CMK (cell line): ENCODE data around the gene NFATC4.

ENCODE experiments used
- DNase-seq: peaks from one replicate; pipeline ENCODE4 v3.0.0-alpha.2; 2010; ENCODE audit warnings: low read depth

NFATC4 gene

DNA sequence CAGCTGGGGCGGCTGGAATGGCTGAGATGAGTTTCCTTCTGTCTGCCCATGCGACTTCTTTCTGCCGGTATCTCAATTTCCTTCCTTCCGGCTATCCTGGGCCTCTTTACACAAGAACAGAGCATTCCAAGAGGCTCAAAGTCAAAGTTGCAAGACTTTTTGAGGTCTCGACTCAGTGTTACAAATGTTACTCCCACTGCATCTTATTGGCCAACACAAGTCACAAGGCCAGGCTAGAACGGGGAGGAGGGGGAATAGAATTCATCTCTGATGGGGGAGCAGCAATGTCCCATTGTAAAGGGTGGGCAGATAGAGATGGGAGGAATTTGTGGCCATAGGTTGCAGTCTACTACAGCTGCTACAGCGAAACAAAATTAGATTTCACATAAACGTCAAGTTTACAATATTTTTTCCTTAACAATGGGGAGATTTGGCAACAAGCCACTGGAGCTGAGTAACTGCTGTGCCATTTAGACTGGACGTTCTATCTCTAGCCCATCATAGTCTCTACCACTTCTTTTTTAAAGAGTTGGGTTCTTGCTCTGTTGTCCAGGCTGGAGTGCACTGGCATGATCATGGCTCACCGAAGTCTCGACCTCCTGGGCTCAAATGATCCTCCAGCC is 21.4 kb downstream of the NFATC4 start:
- no peak for DNase-seq

DNA sequence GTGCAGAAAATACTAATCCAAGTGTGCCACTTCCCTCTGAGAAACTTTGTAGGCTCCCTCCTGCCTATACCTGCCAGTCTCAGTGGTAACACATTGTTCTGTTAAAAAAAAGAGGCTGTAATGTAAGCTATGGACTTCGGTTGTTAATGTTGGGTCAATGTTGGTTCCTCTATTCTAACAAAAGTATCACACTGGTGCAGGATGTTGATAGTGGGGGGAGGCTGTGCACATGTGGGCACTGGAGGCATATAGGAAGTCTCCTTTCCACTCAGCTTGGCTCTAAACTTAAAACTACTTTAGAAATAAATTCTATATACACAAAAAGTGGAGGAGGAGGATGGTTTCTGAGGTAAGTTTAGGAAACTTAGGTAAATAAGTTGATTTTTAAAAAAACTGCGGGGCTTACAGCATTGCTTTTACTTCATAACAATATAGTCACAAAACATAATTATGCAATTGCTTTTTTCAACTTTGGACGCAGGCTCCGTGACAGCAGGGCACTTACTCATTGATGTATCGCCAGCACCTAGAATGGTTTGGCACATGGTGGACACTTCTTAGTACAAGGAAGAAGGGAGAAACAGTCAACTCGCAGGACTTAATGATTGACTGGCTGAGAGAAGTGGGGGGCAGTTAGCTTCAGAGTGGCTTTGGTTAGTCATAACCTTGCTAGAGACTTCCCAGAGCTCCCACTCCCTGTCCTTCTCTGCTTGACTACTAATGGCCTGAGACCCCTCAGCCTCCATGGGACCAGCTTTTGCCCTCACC is 22.9 kb downstream of the NFATC4 start:
- DNase-seq: no peak

DNA sequence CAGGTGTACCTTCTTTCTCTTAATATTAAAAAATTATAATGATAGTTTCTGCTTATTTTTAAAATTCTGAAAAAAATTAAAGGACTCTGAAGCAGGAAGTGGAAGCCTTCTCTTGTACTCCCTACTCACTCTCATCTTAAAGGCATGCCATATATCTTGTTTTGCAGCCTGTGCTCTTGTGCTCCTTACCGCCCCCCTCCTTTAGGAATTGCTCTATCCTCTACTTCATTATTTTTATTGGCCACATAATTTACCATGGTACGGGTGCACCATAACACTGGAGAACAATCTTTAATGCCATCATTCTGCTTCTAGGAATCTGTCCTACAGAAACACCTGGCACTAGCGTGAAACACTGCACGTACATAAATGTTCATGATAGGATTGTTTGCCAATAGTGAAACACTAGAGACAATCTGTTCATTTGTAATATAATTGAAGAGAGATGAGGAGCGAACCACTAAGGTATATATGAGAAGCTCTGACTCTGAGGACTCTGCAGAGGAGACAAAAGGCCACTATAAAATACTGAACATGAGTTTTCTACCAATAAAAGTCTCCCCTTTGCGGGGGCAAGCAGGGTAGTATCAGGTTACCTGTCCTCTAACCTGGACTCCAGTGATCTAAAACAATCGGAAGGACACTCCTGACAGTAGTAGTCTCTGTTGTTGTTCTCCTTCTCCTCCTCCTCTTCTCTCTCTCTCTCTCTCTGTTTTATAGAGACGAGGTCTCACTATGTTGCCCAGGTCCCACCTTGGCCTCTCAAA is 24.5 kb downstream of the NFATC4 start:
- no peak for DNase-seq

DNA sequence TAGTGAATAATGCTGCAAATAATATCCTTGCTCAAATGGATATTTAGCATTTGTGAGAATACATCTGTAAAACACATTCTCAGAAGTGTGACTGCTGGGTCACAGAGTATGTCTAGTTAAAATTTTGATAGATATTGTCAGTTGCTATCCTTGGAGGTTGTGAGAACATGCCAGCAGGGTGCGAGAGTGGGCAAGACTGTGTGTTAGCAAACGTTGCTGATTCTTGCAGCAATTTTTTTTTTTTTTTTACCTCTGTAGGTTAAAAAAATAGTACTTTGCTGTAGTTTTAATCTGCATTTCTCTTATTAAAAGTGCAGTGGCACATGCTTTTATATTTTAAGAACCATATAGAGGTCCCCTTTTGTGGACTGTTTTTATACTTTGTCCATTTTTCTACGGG is 26.3 kb downstream of the NFATC4 start:
- no peak for DNase-seq

DNA sequence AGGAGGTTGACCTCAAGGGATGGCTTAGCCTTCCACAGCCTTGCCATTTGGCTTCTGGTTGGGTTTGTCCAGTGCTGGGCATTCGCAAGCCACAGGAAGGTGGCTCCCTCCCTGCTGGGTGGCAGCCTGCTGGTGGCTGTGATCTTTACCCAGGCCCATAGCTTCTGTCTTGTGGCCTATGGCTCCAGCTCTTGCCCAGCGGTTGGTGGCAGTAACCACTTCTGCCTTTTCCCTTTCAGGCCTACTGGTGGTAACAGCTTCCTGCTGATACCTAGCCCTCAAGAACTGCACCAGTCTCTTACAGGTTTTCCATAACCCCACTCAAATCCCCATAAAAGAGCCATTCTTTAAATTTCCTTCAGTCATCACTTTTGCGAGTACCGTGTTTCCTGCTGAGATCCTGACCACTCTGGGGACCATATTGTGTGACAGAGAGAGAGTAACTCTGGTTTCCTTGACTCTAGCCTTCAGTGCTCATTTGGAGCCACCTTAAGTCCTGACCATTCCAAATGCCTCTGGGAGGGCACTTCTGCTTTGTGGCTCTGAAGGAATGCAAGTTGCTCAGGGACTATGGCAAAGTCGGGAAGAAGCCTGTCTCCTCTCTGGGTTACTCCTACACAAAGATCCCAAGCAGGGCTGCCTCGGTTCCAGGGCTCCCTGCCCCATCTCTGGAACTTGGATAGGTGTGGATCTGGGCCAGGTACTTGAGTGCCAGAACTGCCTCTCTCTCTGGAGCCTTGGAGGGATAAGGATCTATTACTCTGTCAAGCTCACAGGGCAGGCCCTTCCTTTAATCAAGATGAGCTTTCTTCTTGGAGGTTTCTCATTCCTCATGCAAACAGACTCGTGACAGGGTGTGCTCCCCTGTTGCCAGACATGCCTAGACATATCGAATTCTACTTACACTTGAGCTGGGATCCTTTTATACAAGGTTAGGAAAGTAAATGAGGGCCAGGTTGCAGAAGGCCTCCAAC is 27.9 kb downstream of the NFATC4 start:
- DNase-seq: no peak

DNA sequence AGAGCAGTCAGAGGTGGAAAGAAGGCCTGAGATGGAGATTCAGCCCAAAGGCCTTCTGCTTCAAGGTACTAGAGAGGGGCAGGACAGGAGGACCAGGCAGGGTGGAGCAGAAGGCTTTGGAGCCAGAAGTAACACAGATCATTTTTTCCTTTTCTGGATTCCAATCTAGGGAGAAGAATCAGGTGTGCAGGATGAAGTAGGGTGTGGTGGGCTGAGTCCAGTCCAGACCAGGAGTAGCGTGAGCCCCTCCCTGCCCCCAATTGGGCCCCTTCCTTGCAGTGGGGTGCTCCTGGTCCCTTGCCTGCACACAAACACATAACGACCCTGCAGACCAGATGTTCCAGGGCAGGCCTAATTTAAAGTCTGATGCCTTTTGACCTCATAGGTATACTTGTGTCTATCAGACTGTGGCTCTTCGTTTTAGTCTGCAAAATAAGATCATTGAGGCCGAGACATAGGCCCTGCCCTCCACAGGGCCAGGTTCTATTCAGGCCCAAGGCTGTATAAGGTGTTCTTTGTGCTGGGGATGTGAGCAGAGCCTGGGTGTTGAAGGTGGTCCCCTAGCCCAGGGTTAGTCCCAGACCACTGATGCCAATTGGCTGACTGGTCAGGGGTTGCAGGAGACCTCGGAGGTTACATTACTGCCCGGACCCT is 29.8 kb downstream of the NFATC4 start:
- no peak for DNase-seq

DNA sequence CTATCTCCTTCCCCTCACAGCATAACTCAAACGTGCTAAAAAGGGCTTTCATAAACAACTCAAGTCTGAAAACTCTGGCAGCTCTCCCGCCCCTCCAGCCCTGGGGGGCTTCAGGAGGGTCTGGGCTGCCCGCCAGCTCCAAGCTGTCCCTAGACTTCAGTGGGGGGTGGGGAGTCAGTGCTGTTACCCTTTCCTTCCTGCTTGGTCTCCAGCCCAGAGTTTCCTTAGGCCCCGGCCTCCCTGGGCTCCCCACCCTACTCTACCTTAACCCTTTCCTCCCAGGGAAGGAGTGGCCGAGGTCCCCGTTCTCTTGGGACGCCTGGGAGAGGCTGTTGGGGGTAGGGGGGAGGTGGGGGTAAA is 30.3 kb downstream of the NFATC4 start:
- no peak for DNase-seq

DNA sequence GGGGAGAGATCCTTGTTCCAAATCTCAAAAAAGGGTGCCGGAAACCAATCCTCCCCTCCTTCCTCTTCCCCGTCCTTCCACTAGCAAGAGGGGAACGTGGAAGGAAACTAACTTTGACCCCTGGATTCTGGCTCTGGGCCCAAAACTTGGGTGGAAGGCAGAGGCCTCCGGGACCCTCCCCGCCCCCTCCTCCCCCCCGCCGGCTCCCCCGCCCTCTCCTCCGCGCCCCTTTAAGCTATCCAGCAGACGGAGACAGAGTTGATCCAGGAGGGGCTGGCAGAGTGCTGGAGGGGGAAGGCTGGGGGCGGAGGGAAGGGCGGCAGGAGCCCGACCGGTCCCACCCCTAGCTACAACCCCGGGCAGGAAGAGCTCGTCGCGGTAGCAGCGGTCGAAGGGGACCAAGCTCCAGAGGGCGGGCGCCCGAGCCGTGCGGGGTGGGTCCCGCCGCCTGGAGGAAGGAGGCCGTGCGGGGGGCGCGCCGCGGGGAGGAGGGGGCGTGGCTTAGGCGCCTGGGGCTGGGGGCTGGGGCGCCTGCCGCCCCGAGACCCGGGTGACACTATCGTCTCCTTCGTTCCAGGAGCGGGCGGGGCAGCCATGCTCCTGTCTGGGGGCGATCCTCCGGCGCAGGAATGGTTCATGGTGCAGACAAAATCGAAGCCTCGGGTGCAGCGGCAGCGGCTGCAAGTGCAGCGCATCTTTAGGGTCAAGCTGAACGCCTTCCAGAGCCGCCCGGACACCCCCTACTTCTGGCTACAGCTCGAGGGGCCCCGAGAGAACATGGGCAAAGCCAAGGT is 30.9 kb downstream of the NFATC4 start, which contains the start of gene NYNRIN:
Gene NYNRIN, plus strand, starts transcription at position 351 of the 794 bp plus-strand sequence. Its CDS starts 244 bp downstream, at position 595.
- DNase-seq: peak; percentile 66

DNA sequence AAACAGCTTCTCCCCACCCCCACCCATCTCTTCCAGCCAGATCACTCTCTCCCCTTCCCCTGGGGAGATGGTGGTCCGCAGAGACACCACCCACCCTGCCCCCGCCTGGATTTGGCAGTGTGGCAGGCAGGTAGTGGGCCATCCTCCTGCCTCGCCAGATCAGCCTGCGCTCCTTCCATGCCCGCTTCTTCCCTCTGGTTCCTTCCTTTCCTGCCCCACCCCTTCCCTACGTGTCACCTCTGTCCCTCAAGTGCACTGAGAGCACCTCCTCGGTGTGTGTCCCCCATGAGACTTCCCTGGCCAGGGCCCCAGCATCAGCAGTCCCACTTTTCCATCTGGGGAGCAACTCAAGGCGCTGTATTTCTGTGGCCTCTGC is 31.5 kb downstream of the NFATC4 start:
- no peak for DNase-seq

DNA sequence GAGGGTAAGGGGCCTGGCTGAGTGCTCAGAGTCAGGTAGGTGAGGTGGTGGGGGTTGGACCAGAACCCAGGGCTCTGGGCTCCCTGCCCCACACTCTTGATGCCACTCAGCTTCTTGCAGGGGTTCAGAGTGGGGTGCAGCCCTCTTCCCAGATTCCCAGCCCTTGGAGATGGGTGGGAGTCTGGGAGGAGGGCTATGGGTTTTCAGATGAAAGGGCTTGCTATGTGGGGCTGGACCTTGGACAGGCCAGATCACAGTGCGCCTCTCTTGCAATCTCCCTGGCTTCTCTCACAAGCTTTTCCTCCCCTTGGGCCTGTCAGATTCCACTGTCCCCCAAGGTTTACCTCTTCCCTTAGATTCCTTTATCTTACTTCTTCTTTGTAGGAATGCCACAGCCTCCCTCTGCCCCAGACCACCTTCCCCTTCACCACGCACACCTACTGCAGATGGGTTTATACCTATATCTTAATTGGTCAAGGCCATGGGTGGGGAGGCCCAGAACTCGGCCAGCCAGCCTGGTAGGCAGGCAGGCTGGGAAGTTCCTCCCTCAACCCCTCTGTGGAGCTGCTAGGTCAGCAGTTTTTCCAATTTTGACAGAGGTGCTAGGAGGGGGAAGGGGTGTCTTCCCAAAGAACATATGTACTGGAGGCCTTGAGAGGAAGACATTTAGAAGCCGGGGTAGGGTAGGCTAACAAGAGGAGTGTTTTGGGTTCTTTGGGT is 32.2 kb downstream of the NFATC4 start:
- DNase-seq: no peak

DNA sequence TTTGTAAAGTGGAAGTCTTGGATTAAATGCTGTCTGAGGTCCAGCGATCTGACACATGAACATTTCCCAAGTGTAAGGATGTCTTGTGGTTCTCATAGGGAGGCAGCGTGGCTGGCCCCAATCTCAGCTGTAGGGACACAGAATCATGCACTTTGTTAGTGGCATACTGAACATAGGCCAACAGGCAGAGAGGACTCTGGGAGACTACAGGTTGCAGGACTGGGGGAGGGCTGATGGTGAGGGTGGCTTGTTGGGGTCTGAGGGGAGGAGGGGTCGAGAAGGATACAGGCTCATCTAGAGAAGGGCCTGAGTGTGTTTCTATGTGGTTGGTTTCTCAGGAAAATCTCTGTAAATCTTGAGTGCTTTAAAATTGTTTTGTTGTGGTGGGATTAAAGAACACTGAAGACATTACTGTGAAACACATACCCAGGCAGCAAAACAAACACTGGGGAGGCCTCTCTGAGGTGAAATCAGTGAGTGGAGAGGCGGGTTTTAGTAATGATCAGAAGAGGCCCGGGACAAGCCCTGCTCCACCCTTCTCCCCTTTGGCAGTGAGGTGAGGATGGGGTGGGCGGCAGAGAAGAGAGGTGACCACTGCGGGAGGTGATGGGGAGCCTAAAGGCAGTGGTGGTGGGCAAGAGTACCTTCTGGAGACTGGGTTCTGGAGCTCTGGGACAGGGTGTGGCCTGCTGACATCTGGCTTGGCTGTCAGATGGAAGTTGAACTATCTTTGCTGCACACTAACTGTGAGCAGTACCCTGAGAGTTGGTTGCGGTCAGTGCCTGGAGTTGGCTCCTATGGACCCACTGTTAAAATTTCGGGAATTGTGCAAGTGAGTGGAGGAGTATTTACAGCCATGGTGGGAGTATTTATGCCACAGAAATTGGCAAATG is 34.1 kb downstream of the NFATC4 start:
- DNase-seq: no peak

DNA sequence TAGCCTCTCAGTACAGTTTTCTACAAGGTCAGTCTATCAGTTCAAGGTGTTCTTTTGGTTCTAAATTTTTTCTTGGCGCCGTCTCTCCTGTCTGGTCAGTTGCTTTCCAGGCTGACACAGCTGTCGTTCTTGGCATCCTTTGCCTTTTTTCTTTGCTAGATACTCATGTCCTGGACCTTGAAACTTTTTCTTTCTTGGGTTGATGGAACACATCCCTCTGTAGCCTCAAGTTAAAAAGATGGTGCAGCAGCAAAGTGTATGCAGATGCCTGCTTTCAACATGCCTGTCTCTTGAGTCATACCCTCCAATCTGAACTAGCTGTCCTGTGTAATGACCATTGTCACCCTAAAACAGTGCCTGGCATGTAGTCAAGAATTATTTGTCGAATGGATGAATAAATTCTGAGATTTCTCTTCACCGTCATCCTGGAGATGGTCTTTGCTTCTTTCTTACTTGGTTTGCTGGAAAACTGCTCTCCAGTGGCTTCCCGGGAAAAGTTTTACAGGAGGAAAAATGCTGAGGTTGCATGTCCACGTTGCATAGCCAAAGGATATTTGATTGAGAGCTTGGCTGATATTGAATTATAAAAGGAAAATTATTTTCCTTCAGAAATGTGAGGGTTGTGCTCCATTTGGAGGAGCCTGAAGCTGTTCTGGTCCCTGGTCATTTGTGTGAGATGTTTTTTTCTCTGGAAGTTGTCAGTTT is 35.5 kb downstream of the NFATC4 start:
- no peak for DNase-seq

DNA sequence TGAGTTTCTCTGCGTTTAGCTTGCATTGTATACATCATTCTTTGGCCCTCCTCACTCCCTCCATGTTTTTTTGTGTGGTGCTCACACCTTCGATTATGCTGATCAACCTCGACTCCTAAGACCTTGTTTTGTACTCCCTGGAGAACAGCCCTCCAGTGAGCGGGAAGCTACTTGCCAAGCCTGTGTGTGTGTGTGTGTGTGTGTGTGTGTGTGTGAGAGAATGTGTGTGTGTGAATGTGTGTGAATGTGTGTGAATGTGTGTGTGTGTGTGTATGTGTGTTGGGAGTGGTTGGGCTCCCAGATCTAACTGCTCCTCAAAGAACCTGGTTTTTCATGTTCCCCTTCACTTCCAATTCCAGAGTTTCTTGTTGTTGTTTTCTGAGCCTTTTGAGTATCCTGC is 36.8 kb downstream of the NFATC4 start:
- no peak for DNase-seq

DNA sequence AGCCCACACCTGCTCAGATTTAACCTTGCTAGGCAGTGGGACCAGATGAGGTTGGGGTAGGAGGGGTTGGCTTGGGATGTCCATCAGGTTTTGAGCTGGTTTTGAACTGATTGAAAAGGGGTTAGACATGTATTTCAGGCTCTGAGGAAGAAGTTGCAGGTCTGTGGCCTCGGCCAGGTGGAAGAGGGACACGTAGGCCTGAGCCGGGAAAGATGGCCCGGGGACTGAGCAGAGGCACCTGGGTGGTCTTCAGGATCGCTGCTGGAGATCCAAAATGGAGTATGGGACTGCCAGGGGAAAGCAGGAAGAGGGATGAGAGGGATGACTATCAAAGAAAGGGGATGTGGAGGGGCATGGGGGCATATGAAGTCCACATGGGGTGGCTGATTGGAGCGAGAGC is 38.4 kb downstream of the NFATC4 start:
- DNase-seq: no peak

DNA sequence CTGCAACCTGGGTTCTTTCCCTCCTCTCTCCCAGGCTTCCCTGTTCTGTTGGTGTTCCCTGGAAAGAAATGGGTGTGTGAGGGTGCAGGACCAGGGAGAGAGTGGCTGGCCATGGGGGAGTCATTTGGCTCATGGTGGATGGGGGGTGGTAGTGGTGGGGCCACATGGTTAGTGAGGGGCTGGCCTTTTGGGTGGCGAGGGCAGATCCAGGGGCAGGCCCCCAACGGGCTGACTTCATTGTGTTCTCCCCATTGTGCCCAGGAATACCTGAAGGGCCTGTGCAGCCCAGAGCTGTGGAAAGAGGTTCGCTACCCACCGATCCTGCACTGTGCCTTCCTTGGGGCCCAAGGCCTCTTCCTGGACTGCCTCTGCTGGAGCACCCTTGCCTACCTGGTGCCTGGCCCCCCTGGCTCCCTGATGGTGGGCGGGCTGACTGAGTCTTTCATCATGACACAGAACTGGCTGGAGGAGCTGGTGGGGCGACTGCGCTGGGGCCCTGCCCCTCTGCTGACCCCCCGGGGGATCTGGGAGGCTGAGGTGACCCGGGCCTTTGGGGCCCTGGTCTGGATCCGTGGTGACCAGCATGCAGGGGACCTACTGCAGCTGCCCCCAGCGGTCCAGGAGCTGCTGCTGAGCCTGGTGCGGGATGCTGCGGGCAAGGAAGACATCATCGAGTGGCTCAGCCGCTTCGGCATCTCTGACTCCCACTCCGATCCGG is 39.8 kb downstream of the NFATC4 start:
- no peak for DNase-seq

DNA sequence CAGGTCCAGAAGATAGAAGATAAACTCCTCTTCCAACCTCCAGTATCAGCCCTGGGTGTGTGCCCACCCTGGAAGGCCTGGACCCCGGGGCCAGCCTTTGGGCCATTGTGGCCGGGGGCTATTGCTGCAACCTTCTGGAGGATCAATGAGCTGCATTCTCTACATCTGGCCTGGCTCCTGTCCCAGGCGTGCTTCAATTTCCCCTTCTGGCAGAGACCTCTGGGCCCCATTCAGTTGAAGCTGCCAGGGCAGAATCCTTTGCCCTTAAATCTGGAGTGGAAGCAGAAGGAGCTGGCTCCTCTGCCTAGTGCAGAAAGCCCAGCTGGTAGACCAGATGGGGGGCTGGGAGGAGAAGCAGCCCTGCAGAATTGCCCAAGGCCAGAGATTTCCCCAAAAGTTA is 40.8 kb downstream of the NFATC4 start:
- DNase-seq: no peak

DNA sequence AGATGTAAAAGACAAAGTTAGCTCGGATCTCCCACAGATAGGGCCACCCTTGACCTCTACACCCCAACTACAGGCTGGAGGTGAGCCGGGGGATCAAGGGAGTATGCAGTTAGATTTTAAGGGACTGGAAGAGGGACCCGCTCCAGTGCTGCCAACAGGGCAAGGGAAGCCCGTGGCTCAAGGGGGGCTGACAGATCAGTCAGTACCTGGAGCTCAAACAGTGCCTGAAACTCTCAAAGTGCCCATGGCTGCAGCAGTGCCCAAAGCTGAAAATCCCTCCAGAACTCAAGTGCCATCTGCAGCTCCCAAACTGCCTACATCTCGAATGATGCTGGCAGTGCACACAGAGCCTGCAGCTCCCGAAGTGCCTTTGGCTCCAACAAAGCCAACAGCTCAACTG is 41.2 kb downstream of the NFATC4 start:
- DNase-seq: no peak

DNA sequence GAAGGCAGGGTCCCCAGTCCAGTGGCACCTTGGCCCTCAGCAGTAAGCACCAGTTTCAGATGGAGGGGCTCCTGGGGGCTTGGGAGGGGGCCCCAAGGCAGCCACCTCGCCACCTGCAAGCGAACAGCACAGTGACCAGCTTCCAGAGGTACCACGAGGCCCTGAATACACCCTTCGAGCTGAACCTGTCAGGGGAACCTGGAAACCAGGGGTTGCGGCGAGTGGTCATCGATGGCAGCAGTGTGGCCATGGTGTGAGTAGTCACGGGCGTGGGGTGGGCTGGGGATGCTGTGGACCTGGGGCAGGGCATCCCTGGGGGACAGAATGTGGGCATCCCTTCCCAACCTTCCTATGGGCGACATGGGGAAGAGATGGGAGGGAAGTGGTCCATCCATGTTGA is 42.0 kb downstream of the NFATC4 start:
- no peak for DNase-seq
